Measurements from ENCODE around the gene ERBB4.
A peak's percentile ranks its signal among the peaks of the same experiment; 100 is the strongest.
"Not testable (repeated sequence)": the region's sequence is repeated elsewhere in the genome, so short reads cannot be mapped to it uniquely, and the experiment has no call there.

ERBB4 gene

GRCh38 chr2:212526059-212526458 is 12.5 kb downstream of the ERBB4 start:
- no peak for DNase-seq

- DNase-seq: no peak
Measured at GRCh38 chr2:212523756-212524155, 14.8 kb downstream of the ERBB4 start.

GRCh38 chr2:212520340-212520739 is 18.3 kb downstream of the ERBB4 start:
- DNase-seq: no peak

GRCh38 chr2:212517693-212518092 is 20.9 kb downstream of the ERBB4 start:
- DNase-seq: no peak

- DNase-seq: peak; percentile 57
Measured at GRCh38 chr2:212505586-212505985, 33.0 kb downstream of the ERBB4 start.

GRCh38 chr2:212495046-212495445 is 43.6 kb downstream of the ERBB4 start:
- DNase-seq: no peak

- DNase-seq: no peak
Measured at GRCh38 chr2:212494418-212495020, 44.1 kb downstream of the ERBB4 start.

- DNase-seq: peak; percentile 8
Measured at GRCh38 chr2:212489719-212490346, 48.8 kb downstream of the ERBB4 start.

GRCh38 chr2:212488611-212489010 is 50.0 kb downstream of the ERBB4 start:
- DNase-seq: no peak

GRCh38 chr2:212484563-212485080 is 54.0 kb downstream of the ERBB4 start:
- no peak for DNase-seq

GRCh38 chr2:212480447-212480846 is 58.2 kb downstream of the ERBB4 start:
- DNase-seq: no peak

GRCh38 chr2:212477571-212477970 is 61.0 kb downstream of the ERBB4 start:
- DNase-seq: no peak

GRCh38 chr2:212473211-212473610 is 65.4 kb downstream of the ERBB4 start:
- no peak for DNase-seq

- DNase-seq: not testable (repeated sequence)
Measured at GRCh38 chr2:212467551-212467950, 71.1 kb downstream of the ERBB4 start.

GRCh38 chr2:212465456-212465855 is 73.1 kb downstream of the ERBB4 start:
- no peak for DNase-seq

GRCh38 chr2:212461708-212462107 is 76.9 kb downstream of the ERBB4 start:
- not testable (repeated sequence) for DNase-seq

GRCh38 chr2:212454149-212454548 is 84.5 kb downstream of the ERBB4 start:
- no peak for DNase-seq

GRCh38 chr2:212451786-212452231 is 86.8 kb downstream of the ERBB4 start:
- no peak for DNase-seq

- no peak for DNase-seq
Measured at GRCh38 chr2:212448698-212449097, 89.9 kb downstream of the ERBB4 start.

GRCh38 chr2:212441821-212442220 is 96.8 kb downstream of the ERBB4 start:
- DNase-seq: no peak

GRCh38 chr2:212441141-212441540 is 97.5 kb downstream of the ERBB4 start:
- no peak for DNase-seq

GRCh38 chr2:212428681-212429478 is 109.7 kb downstream of the ERBB4 start:
- DNase-seq: no peak

- DNase-seq: no peak
Measured at GRCh38 chr2:212427638-212428037, 111.0 kb downstream of the ERBB4 start.
